NCI-H187 treated with DMSO at 0.1 percent for 48 hours (cell line): ENCODE results near the gene ZXDC.

Source experiments
- DNase-seq: peaks from one replicate; lab custom pipeline; 2025; lab: John Stamatoyannopoulos, UW

Gene ZXDC, protein sequence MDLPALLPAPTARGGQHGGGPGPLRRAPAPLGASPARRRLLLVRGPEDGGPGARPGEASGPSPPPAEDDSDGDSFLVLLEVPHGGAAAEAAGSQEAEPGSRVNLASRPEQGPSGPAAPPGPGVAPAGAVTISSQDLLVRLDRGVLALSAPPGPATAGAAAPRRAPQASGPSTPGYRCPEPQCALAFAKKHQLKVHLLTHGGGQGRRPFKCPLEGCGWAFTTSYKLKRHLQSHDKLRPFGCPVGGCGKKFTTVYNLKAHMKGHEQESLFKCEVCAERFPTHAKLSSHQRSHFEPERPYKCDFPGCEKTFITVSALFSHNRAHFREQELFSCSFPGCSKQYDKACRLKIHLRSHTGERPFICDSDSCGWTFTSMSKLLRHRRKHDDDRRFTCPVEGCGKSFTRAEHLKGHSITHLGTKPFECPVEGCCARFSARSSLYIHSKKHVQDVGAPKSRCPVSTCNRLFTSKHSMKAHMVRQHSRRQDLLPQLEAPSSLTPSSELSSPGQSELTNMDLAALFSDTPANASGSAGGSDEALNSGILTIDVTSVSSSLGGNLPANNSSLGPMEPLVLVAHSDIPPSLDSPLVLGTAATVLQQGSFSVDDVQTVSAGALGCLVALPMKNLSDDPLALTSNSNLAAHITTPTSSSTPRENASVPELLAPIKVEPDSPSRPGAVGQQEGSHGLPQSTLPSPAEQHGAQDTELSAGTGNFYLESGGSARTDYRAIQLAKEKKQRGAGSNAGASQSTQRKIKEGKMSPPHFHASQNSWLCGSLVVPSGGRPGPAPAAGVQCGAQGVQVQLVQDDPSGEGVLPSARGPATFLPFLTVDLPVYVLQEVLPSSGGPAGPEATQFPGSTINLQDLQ

DNA sequence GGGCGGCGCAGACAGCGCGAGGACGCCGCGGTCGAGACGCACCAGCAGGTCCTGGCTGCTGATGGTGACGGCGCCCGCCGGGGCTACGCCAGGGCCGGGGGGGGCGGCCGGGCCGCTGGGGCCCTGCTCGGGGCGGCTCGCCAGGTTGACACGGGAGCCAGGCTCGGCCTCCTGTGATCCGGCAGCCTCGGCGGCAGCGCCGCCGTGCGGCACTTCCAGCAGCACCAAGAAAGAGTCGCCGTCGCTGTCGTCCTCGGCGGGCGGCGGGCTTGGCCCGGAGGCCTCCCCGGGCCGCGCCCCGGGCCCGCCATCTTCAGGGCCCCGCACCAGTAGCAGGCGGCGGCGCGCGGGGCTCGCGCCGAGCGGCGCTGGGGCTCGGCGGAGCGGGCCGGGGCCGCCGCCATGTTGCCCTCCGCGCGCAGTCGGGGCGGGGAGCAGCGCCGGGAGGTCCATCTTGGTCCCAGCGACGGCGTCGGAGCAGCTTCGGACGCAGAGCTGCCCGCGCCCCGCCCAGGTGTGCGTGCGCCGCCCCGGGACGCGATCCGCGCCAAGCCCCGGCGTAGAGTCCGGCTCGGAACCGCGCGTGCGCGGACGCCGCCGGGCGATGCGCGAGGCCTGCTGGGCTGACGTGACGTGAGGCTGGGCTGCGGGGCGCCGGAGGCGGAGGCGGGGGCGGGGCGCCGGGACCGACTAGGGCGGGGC, at the start of gene ZXDC:
ZXDC (minus strand) TSS at position 479 of the 702 bp plus-strand sequence; CDS start at position 453, 26 bp downstream.
- DNase-seq, result no peak

DNA sequence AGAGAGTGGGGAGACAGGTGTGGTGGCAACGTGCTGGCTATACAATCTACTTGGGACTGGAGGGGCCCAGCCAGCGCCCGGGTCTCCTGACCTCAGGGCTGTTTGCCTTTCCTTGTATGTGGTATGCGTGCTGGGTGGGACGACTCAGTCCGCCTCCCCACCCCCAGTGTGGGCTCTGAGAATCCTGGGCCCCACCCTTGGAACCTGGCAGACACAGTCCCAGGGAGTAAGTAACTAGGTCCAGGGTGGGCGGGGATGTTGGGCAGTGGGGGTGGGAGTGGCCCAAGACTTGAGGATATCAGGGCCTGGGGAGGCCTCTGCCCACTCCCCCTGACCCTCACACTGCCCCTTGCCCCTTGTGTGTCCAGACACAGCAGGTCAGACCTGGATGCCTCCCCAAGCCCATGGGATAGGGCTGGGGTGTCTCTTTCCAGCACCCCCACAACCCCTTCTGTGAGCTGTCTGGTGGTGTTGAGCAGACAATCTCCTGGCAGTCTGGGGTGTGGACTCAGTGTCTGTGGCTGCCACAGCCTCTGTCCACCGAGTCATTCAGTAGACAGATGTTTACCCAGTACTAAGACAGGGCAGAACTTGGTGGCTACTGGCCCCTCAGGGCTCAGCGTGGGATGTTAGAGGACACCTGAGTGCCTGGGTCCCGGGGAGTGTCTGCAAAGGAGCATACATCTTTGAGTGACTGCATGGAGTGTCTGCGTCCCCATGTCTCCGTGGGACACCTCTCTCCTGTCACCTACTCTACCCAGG, 49.6 kb upstream of the ZXDC start:
- DNase-seq, result no peak

DNA sequence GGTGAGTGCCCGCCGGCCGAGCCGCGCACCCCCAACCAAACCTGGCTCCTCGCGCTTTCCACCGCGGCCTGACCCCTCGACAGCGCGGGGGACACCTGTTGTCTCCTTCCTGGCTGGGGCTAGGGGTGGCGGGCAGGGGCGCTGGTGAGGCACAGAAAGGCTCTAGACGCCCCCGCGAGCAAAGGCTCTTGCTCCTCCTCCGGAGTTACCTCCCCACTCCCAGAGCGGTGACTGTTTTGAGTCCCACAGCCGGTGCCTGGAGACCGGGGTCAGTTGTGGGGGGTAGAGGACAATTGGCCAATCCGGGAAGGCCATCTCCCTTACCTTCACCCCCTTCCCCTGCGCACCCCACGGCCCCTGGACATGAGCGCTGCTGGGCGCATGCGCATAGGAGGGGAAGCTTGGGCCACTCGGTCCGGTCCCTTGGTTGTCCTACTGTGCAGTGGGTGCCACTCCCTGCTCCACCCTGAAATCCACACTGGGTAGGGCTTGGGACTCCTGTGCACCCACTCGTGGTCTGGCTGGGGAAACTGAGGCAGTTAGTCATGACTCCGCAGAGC, 48.8 kb upstream of the ZXDC start:
- DNase-seq, result no peak

- no peak for DNase-seq
These were observed 48.2 kb upstream of the ZXDC start, which contains the start of gene CHST13 for GRCh38 chr3:126523745-126524428. Gene CHST13 (plus strand): TSS chr3:126524155. CDS start chr3:126524333, 178 bp downstream.

DNA sequence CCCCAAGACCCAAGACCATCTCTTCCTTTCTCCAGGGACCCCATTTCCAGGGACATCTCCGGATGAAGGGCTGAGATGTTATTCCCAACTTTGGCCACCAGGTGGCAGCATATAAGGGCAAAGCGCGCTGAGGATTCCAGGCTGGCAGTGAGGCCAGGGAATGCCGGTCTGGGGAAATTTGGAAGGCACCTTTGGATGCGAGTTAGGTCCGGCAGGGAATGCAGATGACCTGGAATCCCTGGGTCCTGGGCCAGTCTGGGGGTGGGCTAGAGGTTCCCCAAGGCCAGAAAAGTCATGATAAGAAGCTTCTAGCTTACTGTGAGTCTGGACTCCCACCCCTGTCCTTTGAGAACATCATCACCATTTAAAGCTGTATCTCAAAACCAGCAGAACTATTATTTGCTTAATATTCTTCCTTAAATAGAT, 46.7 kb upstream of the ZXDC start:
- no peak for DNase-seq

DNA sequence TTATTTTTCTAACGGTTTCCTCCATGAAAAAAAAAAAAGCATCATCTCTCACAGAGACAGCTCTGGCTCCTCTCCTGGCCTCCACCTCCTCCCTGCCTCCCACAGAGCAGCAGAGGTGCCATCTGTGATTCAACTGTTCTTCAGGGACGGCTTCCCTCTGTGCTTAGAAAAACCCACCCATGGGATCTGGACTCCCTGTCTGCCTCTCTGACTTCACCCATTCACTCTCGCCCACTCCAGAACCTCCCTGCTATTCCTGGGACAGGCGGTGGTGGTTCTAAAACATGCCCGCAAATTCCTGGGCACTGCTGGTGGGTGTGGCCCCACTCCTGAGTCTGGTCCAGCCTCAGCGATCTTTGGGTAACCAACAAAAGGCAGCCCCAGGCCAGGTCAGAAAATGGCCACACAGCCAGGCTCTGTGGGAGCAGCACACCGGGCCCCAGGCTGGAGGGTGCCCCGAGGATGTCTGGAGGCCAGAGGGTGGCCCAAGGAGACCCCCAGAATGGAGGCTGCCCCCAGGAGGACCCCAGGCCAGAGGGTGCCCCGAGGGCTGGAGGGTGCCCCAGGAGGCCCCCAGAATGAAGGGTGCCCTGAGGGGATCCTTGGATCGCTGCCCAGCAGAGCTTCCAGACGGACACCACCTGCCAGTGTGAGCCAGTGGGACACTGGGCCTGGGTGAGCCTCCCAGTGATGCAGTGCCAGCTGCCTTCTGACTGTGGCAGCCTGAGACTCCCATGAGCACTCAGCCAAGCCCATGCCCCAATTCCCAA, 45.6 kb upstream of the ZXDC start:
- no peak for DNase-seq

- DNase-seq, result no peak
These were observed 44.1 kb upstream of the ZXDC start for GRCh38 chr3:126519506-126520455.

DNA sequence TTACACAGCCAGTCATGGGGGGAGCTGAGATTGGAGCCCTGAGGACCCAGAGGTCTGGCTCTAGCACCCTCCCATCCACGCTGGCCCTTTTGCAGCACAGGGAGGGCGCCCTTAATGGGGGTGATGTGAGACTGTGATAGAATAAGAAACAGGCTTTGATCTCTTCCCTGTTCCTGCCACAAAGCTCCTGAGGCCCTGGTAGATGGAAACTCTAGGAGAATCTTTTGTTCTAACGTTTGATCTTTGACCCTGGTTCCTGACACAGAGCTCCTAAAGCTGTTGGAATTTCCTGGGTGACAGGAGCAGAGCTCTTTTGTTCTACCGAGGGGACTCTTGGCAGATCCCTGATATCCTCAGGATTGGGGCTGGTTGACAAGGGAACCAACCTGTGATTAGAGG, 43.1 kb upstream of the ZXDC start:
- DNase-seq, result no peak

GRCh38 chr3:126517986-126518778, 42.5 kb upstream of the ZXDC start:
- DNase-seq, result no peak

- no peak for DNase-seq
These were observed 41.7 kb upstream of the ZXDC start, which contains the start of gene UROC1 for GRCh38 chr3:126517291-126517951. Gene UROC1 (minus strand): TSS chr3:126517773. CDS start chr3:126517719, 54 bp downstream.

- DNase-seq, result no peak
These were observed 41.2 kb upstream of the ZXDC start for GRCh38 chr3:126516936-126517290.

GRCh38 chr3:126516152-126516935, 40.7 kb upstream of the ZXDC start:
- DNase-seq, result no peak

- DNase-seq, result no peak
These were observed 39.5 kb upstream of the ZXDC start for GRCh38 chr3:126515066-126515706.

DNA sequence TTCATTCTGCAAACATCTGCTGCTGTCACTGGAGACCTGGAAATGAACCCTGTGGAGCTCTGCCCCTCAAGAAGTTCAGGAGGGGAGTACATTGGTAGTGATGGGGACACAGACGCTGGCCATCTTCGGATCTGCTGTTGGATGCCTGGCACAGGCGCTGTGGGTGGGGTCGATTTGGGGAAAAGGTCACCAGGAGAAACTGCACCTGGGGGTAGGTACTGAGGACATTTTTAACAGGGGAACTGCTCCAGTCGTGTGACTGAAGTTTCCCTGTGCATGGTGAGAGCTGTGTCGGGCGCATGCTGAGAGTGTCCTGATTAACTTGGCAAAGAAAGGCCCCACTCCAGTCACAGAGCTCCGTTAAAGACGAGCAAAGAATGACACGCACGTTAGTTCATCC, 38.5 kb upstream of the ZXDC start:
- DNase-seq, result no peak

- DNase-seq, result no peak
These were observed 37.4 kb upstream of the ZXDC start for GRCh38 chr3:126512916-126513650.
